GM18519 (cell line): ENCODE measurements around the gene TIFAB.

Source experiments
- ATAC-seq: cut with Tn5 transposase; IDR thresholded peaks from one replicate; pipeline ENCODE4 v1.9.1; 2021; ENCODE audit warnings: mild to moderate bottlenecking, moderate library complexity; ENCODE audit not compliant: unreplicated experiment, low FRiP score

Gene TIFAB

GRCh38 chr5:135429301-135430134 is 22.6 kb downstream of the TIFAB start:
- ATAC-seq = no peak

DNA sequence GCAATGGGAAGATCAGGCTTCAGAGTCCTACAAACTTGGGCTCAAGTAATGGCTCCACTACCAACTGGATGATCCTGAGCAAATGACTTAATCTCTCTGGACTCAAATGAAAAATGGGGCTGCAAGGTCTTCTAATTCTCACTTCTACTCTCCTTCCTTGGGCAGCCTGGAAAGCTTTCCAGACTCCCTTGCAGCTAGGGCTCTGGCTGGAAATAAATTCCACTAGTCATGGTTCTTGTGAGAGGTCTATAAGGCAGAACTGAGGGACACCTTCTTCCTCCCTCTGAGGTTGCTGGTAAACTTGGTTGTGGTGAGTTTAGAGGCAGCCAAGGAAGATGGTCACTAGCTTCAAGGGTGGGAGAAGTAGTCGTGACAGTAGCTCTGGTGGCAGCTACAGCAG is 23.6 kb downstream of the TIFAB start:
- no peak for ATAC-seq

DNA sequence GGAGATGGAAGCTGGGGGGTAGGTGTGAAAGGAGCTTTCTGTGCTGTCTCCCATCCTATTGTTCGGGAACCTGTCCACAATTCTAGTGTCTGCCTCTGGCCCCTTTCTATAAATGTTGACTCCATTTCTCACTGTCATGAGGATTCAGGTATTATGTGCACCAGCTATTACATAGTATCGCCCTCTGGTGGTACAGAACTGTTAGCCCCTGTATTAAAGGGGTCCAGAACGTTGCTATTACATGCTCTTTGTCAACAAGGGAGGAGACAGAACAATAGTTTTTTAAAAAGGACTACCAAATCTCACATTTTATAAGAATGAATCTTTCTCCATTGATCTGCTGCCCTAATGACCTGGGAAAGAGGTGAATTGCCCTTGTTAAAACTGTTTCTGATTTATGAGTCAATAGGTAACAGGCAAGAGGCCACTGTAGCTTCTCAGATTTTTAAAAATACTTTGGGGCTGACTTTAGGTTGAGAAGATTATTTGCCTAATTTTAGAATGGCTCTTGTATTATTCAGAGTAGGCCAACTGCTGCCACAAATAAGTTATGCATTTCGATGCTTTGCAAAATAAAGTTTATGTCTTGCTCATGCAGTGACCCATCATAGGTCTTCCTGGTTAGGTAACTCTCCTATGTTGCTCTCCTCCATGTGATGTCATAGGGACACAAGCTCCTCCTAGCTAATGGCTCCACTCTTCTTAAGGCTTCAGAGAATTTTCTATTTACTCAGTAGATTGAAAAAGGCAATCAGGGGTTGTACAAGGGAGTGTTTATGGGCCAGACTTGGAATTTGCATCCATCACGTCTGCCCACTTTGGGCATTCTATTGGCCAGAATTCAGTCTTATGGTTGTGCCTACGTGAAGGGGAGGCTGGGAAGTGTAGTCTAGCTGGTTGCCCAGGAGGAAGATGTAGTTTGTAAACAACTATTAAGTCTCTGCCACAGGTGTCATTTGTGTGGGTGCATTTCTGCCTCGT is 25.8 kb downstream of the TIFAB start:
- ATAC-seq = peak; percentile 87

GRCh38 chr5:135425641-135426040 is 26.5 kb downstream of the TIFAB start:
- no peak for ATAC-seq

GRCh38 chr5:135423846-135424168 is 28.3 kb downstream of the TIFAB start:
- no peak for ATAC-seq

- no peak for ATAC-seq
These were observed 28.9 kb downstream of the TIFAB start for GRCh38 chr5:135423146-135423845.

- ATAC-seq = no peak
These were observed 29.7 kb downstream of the TIFAB start for GRCh38 chr5:135422419-135422818.

- ATAC-seq = no peak
These were observed 35.1 kb downstream of the TIFAB start for GRCh38 chr5:135417083-135417482.

- ATAC-seq = no peak
These were observed 47.1 kb downstream of the TIFAB start for GRCh38 chr5:135405082-135405481.

- no peak for ATAC-seq
These were observed 50.1 kb downstream of the TIFAB start for GRCh38 chr5:135402031-135402430.

DNA sequence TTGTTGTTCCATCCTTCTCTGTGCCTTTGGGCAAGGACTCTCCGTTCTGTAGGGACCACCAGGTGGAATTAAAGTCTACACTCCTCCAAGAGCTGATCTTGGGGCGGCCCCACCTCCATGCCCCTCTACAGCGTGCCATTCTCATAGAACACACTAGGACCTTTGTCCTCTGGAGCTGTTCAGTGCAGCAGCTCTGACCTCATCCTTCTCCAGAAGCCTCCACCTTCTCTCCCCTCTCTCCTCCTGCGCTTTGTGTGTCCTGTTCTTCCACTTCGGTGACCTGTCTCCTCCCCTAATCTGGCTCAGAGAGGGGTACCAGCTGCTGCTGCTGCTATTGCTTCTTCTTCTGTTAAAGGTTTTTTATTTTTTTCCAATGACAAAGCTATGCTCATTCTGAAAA is 51.3 kb downstream of the TIFAB start:
- ATAC-seq = no peak

GRCh38 chr5:135399794-135400542 is 52.2 kb downstream of the TIFAB start:
- no peak for ATAC-seq

GRCh38 chr5:135398855-135399793 is 53.0 kb downstream of the TIFAB start, which contains the start of gene MACROH2A1:
Gene MACROH2A1, minus strand, starts transcription at chr5:135399231. Its CDS starts 10,138 bp downstream, at chr5:135389093.
- ATAC-seq = peak; percentile 79

DNA sequence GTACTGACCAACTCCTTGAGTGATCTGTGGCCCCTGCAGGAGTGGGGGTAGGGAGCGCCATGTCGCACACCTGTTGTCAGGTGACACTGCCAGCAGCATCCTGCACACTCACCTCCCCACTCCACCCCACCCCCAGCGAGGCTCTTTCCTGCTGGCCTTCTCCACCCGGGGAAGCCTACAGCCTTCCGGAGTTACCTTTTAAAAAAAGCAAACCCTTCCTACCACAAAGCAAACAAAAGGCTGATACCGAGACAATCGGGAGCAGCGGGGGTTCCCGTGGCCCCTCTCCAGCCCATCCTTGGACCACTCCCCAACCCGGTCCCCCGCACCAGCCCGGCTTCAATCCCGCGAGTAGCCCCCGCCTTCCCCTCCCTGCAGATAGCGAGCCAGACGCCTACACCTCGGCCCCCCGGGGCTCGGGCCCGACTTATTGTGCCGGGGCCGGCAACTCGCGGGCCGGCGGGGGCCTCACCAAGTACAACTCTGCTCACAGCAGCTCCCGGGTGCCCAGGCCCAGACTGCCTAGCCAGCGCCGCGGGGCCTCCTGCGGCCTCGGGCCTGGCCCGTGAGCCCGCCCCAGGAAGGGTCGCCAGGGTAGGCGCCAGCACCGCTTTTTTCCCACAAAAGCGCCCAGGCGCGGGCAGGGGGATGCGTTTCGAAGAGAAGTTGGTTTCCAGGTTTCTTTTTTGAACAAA is 53.8 kb downstream of the TIFAB start:
- ATAC-seq = peak; percentile 15
